H9 (cell line): ENCODE measurements around the gene DTNB. TPM values are rescaled to one million over a fixed set of nuclear protein-coding genes. Genes with fewer than 3 reads are reported as not detected.

Source experiments
- DNase-seq: peaks from one replicate; pipeline ENCODE4 v3.0.0-alpha.2; 2017
- H2AFZ ChIP-seq: one replicate; pipeline ENCODE4 v1.6.1; 2013; ENCODE audit warnings: mild to moderate bottlenecking, low read length, control low read depth, moderate library complexity
- H2AK5ac ChIP-seq: 2 replicates; pipeline ENCODE4 v1.6.1; 2013; ENCODE audit warnings: low read length, control low read depth, mixed read lengths; ENCODE audit not compliant: insufficient read length
- H2BK120ac ChIP-seq: one replicate; pipeline ENCODE4 v1.6.1; 2013; ENCODE audit warnings: low read depth, mild to moderate bottlenecking, low read length, control low read depth, inconsistent platforms; ENCODE audit not compliant: poor library complexity, severe bottlenecking
- H2BK12ac ChIP-seq: 2 replicates; pipeline ENCODE4 v1.6.1; 2013; ENCODE audit warnings: low read length, control low read depth, mixed read lengths, low read depth; ENCODE audit not compliant: insufficient read length
- H2BK15ac ChIP-seq: 2 replicates; pipeline ENCODE4 v1.6.1; 2013; ENCODE audit warnings: low read depth, low read length, control low read depth
- H2BK20ac ChIP-seq: one replicate; pipeline ENCODE4 v1.6.1; 2013; ENCODE audit warnings: low read depth, mild to moderate bottlenecking, low read length, control low read depth, inconsistent platforms; ENCODE audit not compliant: poor library complexity, severe bottlenecking
- H2BK5ac ChIP-seq: 2 replicates; pipeline ENCODE4 v1.6.1; 2013; ENCODE audit warnings: low read length, control low read depth, mixed read lengths; ENCODE audit not compliant: insufficient read length
- H3K14ac ChIP-seq: 2 replicates; pipeline ENCODE4 v1.6.1; 2013; ENCODE audit warnings: low read length, control low read depth; ENCODE audit not compliant: insufficient read depth
- H3K18ac ChIP-seq: 2 replicates; pipeline ENCODE4 v1.6.1; 2013; ENCODE audit warnings: low read depth, mild to moderate bottlenecking, mixed read lengths, low read length, control low read depth; ENCODE audit not compliant: insufficient read length
- H3K23ac ChIP-seq: 2 replicates; pipeline ENCODE4 v1.6.1; 2013; ENCODE audit warnings: low read length, control low read depth, mixed read lengths, low read depth; ENCODE audit not compliant: insufficient read length
- H3K23me2 ChIP-seq: 2 replicates; pipeline ENCODE4 v1.6.1; 2013; ENCODE audit warnings: low read depth, mild to moderate bottlenecking, mixed read lengths, low read length, control low read depth; ENCODE audit not compliant: insufficient read length, poor library complexity, severe bottlenecking
- H3K27ac ChIP-seq: 2 replicates; pipeline ENCODE4 v1.5.1; 2013; ENCODE audit warnings: low read length, control low read depth, mixed read lengths, low read depth; ENCODE audit not compliant: insufficient read length
- H3K27me3 ChIP-seq: 2 replicates; pipeline ENCODE4 v1.6.1; 2013; ENCODE audit warnings: low read length, control low read depth, inconsistent platforms; ENCODE audit not compliant: insufficient read depth
- H3K4ac ChIP-seq: 2 replicates; pipeline ENCODE4 v1.6.1; 2013; ENCODE audit warnings: low read depth, mild to moderate bottlenecking, control low read depth, inconsistent platforms, low read length, moderate library complexity
- H3K4me1 ChIP-seq: 2 replicates; pipeline ENCODE4 v1.6.1; 2013; ENCODE audit warnings: low read length, control low read depth, inconsistent platforms; ENCODE audit not compliant: insufficient read depth
- H3K4me2 ChIP-seq: 2 replicates; pipeline ENCODE4 v1.6.1; 2013; ENCODE audit warnings: low read length, control low read depth, mixed read lengths; ENCODE audit not compliant: insufficient read length, insufficient read depth
- H3K56ac ChIP-seq: 2 replicates; pipeline ENCODE4 v1.6.1; 2013; ENCODE audit warnings: low read depth, mild to moderate bottlenecking, mixed read lengths, low read length, control low read depth; ENCODE audit not compliant: insufficient read length
- H3K79me1 ChIP-seq: 2 replicates; pipeline ENCODE4 v1.6.1; 2013; ENCODE audit warnings: low read depth, mild to moderate bottlenecking, moderate library complexity, low read length, control low read depth, inconsistent platforms; ENCODE audit not compliant: insufficient read depth, poor library complexity, severe bottlenecking
- H3K79me2 ChIP-seq: 2 replicates; pipeline ENCODE4 v1.6.1; 2013; ENCODE audit warnings: low read length, control low read depth, inconsistent platforms; ENCODE audit not compliant: insufficient read depth
- H3K9ac ChIP-seq: 2 replicates; pipeline ENCODE4 v1.6.1; 2013; ENCODE audit warnings: low read length, control low read depth, mixed read lengths; ENCODE audit not compliant: insufficient read length; ENCODE audit errors: extremely low read depth
- H3K9me3 ChIP-seq: one replicate; pipeline ENCODE4 v1.6.1; 2013; ENCODE audit warnings: low read depth, low read length, inconsistent platforms; ENCODE audit not compliant: control insufficient read depth
- H3T11ph ChIP-seq: one replicate; pipeline ENCODE4 v1.6.1; 2013; ENCODE audit warnings: mild to moderate bottlenecking, low read length, control low read depth, inconsistent platforms
- H4K20me1 ChIP-seq: one replicate; pipeline ENCODE4 v1.6.1; 2013; ENCODE audit not compliant: control insufficient read depth, insufficient read length, insufficient read depth
- H4K5ac ChIP-seq: 2 replicates; pipeline ENCODE4 v1.6.1; 2013; ENCODE audit warnings: low read depth, mild to moderate bottlenecking, mixed read lengths, low read length, control low read depth; ENCODE audit not compliant: insufficient read length
- H4K8ac ChIP-seq: replicated peaks from 2 replicates; pipeline ENCODE4 v1.6.1; 2013; ENCODE audit warnings: low read length, control low read depth, mixed read lengths, low read depth; ENCODE audit not compliant: insufficient read length
- H4K91ac ChIP-seq: 2 replicates; pipeline ENCODE4 v1.6.1; 2013; ENCODE audit warnings: low read depth, mild to moderate bottlenecking, moderate library complexity, mixed read lengths, low read length, control low read depth; ENCODE audit not compliant: insufficient read length
- H3K27ac Mint-ChIP-seq, 3 experiments: 2 replicates in 2 of 3; 3 replicates in 1 of 3; pipeline ENCODE4 v1.8.0; 2020 to 2021; ENCODE audit warnings: mixed read lengths in 3 of 3, mild to moderate bottlenecking in 1 of 3, moderate library complexity in 1 of 3
- H3K27me3 Mint-ChIP-seq: 2 replicates; pipeline ENCODE4 v1.8.0; 2021; ENCODE audit warnings: low read depth, mild to moderate bottlenecking, moderate library complexity, mixed read lengths
- H3K36me3 Mint-ChIP-seq, 3 experiments: 2 replicates in 2 of 3; 3 replicates in 1 of 3; pipeline ENCODE4 v1.8.0; 2020 to 2021; ENCODE audit warnings: low read depth in 3 of 3, mixed read lengths in 3 of 3; ENCODE audit not compliant: insufficient read depth in 1 of 3
- H3K4me1 Mint-ChIP-seq, 2 experiments: 2 replicates each; pipeline ENCODE4 v1.8.0; 2020; ENCODE audit warnings: mixed read lengths in 2 of 2
- H3K4me3 Mint-ChIP-seq, 2 experiments: 2 replicates in 1 of 2; 3 replicates in 1 of 2; pipeline ENCODE4 v1.8.0; 2020 to 2021; ENCODE audit warnings: mild to moderate bottlenecking in 2 of 2, mixed read lengths in 2 of 2, moderate library complexity in 1 of 2
- H3K9me3 Mint-ChIP-seq, 2 experiments: 2 replicates in 1 of 2; 3 replicates in 1 of 2; pipeline ENCODE4 v1.8.0; 2020; ENCODE audit warnings: mild to moderate bottlenecking in 2 of 2, mixed read lengths in 2 of 2, moderate library complexity in 1 of 2
- WGBS: extraction: QIAGEN DNeasy Blood & Tissue Kit; methylation state at CpG from one replicate; pipeline ENCODE4 v1.1.7; 2013; ENCODE audit warnings: missing lambda C conversion rate, low lambda C conversion rate, mixed read lengths; ENCODE audit not compliant: insufficient read length; ENCODE audit errors: extremely low coverage; 5-methylcytosine and 5-hydroxymethylcytosine counted together
- total RNA-seq: library from RNA; stranded (reverse); gene quantifications from 2 replicates; pipeline ENCODE4 v1.2.1, GENCODE V29; 2021
- TF ChIP-seq, protein P1 (sequence below): fragments of 200-600 bp; sonication (generic); conservative IDR thresholded peaks from 3 replicates; pipeline ENCODE4 v1.8.0; 2021; ENCODE audit warnings: antibody characterized with exemption, mild to moderate bottlenecking

DTNB gene
- total RNA-seq, 1 experiment from 2014 or later, result 26.7 TPM

DNA sequence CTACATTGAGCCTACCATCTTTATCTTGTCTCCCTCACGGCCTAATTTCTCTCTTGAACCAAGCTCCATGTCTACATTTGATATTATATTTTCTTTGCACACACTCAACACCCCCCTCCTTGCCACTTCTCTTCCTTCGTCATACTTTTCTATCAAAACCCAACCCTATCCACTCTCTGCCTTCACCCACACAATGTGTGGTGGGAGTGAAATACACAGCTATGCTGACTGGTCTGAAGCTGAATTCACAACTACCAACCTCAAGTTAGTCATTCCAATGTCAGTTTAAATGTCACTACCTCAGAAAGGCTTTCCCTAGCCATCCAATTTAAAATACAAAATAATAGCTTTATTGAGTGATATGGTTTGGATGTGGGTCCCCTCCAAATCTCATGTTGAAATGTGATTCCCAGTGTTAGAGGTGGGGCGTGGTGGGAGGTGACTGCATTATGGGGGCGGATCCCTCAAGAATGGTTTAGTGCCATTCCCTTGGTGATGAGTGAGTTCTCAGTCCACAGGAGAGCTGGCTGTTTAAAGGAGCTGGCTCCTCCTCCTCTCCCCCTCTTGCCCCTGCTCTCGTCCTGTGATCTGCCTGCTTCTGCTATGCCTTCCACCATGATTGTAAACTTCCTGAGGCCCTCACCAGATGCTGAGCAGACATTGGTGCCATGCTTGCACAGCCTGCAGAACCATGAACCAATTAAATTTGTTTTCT lies 112.1 kb downstream of the DTNB start:
- Mint-ChIP-seq H3K4me3 (no peak overlapping the region), H3K9me3 (no peaks in the 10 kb centered on the region), H3K27ac (no peak overlapping the region), H3K27me3 (no peaks in the 10 kb centered on the region), H3K4me1 (peaks cover 26 to 32% of the 10 kb centered on the region in 2 experiments), H3K36me3 (peaks cover 0 to 3% (median 2%) of the 10 kb centered on the region in 3 experiments; a peak in 4 of 7 replicates)
- H3K56ac ChIP-seq, result no peak overlapping the region
- no peak overlapping the region for H4K5ac ChIP-seq
- no peak overlapping the region for H3K9ac ChIP-seq
- H3K27ac ChIP-seq, result no peak overlapping the region
- DNase-seq, result peak; percentile 38
- H2AK5ac ChIP-seq, result no peak overlapping the region
- H3K27me3 ChIP-seq, result no peaks in the 10 kb centered on the region
- H3K4me1 ChIP-seq, result peaks cover 4% of the 10 kb centered on the region; the same call in 1 of the 2 replicates
- no peak overlapping the region for H2BK12ac ChIP-seq
- WGBS, result 100% methylated on average over 1 of the region's 5 CpGs
- H3K9me3 ChIP-seq, result no peaks in the 10 kb centered on the region
- H2BK120ac ChIP-seq, result no peak overlapping the region
- H3K18ac ChIP-seq, result no peak overlapping the region
- no peak overlapping the region for H4K91ac ChIP-seq
- H2BK20ac ChIP-seq, result no peak overlapping the region
- H3K23me2 ChIP-seq, result no peaks in the 10 kb centered on the region
- H3T11ph ChIP-seq, result no peak overlapping the region
- no peak overlapping the region for H4K8ac ChIP-seq
- no peak overlapping the region for H3K23ac ChIP-seq
- no peak overlapping the region for H2AFZ ChIP-seq
- no peaks in the 10 kb centered on the region for H4K20me1 ChIP-seq
- H3K4ac ChIP-seq, result no peak overlapping the region
- TF ChIP-seq, protein P1, sequence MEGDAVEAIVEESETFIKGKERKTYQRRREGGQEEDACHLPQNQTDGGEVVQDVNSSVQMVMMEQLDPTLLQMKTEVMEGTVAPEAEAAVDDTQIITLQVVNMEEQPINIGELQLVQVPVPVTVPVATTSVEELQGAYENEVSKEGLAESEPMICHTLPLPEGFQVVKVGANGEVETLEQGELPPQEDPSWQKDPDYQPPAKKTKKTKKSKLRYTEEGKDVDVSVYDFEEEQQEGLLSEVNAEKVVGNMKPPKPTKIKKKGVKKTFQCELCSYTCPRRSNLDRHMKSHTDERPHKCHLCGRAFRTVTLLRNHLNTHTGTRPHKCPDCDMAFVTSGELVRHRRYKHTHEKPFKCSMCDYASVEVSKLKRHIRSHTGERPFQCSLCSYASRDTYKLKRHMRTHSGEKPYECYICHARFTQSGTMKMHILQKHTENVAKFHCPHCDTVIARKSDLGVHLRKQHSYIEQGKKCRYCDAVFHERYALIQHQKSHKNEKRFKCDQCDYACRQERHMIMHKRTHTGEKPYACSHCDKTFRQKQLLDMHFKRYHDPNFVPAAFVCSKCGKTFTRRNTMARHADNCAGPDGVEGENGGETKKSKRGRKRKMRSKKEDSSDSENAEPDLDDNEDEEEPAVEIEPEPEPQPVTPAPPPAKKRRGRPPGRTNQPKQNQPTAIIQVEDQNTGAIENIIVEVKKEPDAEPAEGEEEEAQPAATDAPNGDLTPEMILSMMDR, result no peak
- H3K4me2 ChIP-seq, result no peak overlapping the region
- H3K79me2 ChIP-seq, result no peaks in the 10 kb centered on the region
- no peak overlapping the region for H3K14ac ChIP-seq
- H2BK5ac ChIP-seq, result no peak overlapping the region
- H2BK15ac ChIP-seq, result no peak overlapping the region
- no peaks in the 10 kb centered on the region for H3K79me1 ChIP-seq
